WI38 (cell line): ENCODE results near the gene NPDC1.
"Not testable (repeated sequence)": the region's sequence is repeated elsewhere in the genome, so short reads cannot be mapped to it uniquely, and the experiment has no call there.

Experiments used
- H3K4me3 ChIP-seq: 2 replicates; pipeline ENCODE4 v1.5.1; 2011; ENCODE audit warnings: low read depth, mild to moderate bottlenecking, control low read depth, low read length
- TF ChIP-seq, protein P1 (sequence below): IDR thresholded peaks from 2 replicates; pipeline ENCODE4 v1.5.1; 2012; ENCODE audit warnings: low read depth, mild to moderate bottlenecking, control low read depth, low read length

The NPDC1 gene

DNA sequence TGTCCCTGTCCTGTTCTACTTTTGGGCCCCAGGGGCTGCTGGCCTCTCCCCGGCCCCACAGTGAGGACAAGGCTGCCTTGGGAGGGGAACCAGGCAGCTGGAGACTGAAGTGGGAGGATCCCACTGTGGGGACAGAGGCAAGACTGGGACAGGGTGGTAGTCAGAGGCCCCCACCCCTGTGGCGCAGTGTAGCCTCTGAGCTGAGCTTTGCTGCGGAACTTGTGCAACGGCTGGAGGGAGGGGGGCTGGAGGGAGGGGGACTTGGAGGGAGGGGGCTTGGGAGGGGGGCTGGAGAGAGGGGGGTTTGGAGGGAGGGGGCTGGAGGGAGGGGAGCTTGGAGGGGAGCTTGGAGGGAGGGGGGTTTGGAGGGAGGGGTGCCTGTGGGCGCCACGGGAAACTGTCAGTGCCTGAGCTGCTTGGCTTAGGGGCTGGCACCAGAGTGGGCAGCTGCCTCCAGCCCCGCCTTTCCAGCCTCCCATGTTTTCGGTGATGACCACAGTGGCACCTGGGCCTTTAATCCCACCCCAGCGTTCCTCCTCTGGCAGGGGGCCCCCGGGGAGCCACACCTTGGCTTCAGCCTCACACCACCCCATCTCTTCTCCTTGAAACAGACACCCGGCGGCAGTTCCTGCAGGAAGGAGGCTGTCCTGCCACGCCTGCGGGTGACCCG lies 11.8 kb downstream of the NPDC1 start:
- H3K4me3 ChIP-seq = no peak overlapping the region
- TF ChIP-seq, protein P1, sequence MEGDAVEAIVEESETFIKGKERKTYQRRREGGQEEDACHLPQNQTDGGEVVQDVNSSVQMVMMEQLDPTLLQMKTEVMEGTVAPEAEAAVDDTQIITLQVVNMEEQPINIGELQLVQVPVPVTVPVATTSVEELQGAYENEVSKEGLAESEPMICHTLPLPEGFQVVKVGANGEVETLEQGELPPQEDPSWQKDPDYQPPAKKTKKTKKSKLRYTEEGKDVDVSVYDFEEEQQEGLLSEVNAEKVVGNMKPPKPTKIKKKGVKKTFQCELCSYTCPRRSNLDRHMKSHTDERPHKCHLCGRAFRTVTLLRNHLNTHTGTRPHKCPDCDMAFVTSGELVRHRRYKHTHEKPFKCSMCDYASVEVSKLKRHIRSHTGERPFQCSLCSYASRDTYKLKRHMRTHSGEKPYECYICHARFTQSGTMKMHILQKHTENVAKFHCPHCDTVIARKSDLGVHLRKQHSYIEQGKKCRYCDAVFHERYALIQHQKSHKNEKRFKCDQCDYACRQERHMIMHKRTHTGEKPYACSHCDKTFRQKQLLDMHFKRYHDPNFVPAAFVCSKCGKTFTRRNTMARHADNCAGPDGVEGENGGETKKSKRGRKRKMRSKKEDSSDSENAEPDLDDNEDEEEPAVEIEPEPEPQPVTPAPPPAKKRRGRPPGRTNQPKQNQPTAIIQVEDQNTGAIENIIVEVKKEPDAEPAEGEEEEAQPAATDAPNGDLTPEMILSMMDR = no peak

DNA sequence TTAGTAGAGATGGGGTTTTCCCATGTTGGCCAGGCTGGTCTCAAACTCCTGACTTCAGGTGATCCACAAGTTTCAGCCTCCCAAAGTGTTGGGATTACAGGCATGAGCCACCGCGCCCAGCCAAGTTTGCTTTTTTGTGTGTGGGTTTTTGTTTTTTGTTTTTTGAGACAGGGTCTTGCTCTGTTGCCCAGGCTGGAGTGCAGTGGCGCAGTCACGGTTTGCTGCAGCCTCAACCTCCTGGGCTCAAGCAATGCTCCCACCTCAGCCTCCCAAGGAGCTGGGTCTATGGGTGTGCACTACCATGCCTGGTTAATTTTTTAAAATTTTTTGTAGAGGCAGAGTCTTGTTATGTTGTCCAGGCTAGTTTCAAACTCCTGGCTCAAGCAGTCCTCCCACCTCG lies 12.5 kb downstream of the NPDC1 start:
- H3K4me3 ChIP-seq = not testable (repeated sequence)

DNA sequence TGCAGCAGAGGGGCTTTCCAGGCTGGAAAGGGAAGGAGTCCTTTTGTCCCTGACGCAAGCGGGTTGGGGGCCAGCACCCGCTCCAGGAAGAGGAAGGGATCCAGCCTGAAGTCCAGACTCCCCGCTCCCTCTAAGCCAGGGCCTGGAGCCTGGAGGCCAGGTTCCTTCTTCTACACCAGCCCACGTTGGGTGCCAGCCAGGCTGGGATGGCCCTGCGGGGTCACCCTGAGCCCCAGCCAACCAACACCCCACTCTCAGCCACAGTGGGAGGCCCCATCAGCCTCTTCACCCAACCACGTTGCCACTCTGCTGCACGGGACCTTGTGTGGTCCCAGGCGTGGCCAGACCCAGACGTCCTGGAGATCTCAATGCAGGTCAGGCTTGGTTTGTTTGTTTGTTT lies 13.1 kb downstream of the NPDC1 start:
- TF ChIP-seq, protein P1 = no peak
- H3K4me3 ChIP-seq = no peak overlapping the region

DNA sequence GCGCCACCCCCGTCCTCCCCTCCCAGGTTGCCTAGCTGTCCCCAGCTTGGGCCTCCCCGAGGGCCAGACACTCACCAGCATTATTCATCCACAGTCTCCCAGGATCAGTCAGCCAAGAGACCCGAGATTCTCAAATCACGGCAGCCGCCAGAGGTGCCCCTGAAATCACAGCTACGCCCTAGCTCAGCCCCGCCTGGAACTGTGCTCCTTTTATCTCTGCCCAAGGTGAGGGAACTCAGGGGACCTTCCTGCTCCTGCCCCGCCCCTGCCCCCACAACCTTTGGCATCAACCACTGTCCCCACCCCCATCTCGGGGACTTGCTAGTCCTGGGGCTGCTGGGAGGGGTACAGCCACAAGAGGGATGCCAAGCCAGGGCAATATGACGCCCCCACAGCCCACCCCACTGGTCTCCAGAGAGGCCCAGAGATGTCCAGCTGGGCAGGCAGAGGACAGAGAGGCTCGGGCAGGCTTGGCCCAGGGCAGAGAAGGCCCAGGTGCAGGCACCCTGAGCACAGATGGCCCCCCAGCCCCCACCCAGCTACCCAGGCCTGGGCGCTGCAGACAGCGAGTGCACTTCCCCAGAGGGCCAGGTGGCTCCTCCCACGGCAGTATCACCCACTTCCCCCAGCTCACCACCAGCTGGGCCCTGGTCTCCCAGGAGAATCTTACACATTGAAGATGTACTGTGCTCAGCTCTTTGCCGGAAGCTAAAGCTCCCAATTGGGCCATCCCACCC lies 13.9 kb downstream of the NPDC1 start, which contains the start of gene FUT7:
TSS of gene FUT7 (minus strand) at position 185 of the 737 bp plus-strand sequence. CDS start at position 88, 97 bp downstream.
- H3K4me3 ChIP-seq = no peak within 1 kb of the TSS
- TF ChIP-seq, protein P1 = no peak

DNA sequence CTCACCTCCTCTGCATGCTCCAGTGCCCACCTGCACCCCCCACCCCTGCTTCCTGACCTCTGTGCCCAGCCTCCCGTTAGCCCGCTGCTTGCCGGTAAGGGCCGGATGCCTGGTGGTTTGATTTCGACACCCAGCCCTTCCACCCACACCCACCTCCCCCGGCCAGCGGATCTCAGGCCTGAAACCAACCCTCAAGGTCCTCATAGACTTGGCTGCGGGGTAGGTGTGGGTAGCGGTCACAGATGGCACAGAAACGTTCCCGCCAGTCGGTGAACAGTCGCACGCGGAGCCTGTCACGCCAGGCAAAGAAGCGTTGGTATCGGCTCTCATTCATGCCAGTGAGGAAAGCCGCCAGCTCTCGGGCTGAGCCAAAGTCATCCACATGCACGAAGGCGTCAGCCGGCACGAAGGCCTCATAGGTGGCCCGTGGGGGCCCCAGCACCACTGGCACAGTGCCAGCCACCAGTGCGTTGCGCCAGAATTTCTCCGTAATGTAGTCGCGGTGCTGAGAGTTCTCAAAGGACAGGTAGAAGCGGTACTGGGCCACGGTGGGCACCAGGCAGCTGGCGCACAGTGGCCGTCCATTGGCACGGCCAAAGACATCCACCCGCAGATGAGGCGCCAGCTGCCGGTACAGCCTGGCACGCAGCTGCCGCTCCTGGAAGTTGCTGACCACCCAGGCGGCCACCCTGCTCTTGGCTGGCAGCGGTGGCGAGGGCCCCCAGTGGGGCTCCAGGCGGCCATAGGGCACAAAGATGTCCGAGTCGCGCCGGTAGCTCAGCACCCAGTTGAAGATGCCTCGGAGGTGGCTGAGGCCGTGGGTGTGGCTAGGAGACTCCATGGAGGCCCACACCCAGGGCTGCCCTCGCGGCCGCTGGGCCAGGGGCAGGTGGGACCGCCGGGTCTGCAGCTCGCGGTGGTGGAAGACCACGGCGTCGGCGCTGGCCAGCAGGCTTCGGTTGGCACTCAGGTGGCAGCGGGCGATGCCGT lies 15.1 kb downstream of the NPDC1 start:
- TF ChIP-seq, protein P1 = no peak
- no peak overlapping the region for H3K4me3 ChIP-seq

DNA sequence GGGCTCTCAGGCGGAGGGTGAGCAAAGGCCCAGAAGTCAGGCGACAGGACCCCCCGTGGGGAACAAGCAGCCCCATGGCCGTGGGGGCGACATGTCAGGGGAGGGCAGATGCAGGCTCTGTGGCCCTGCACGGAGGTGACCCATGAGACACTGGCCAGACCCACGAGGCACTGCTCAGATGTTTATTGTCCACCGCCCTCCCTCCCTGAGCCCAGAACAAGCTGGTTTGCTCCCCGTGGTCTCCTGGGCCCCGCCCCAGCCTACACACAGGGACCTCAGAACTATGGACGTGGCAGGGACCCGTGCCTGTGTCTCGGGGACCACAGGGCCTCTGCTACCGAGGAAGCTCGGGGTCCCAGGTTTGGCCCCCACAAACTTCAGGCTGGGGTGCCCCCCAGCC lies 16.0 kb downstream of the NPDC1 start:
- TF ChIP-seq, protein P1 = no peak
- no peak overlapping the region for H3K4me3 ChIP-seq
